OCI-LY7 (cell line): Measurements from ENCODE around the gene RBKS.

ENCODE experiments used
- EZH2phosphoT487 ChIP-seq: fragments of 200-600 bp; sonication (generic); IDR thresholded peaks from 2 replicates; pipeline ENCODE4 v1.6.1; 2018; ENCODE audit warnings: low read depth, borderline replicate concordance, mild to moderate bottlenecking, mixed run types, antibody characterized with exemption, low read length, moderate library complexity, mixed read lengths
- TF ChIP-seq, protein P1 (sequence below): fragments of 200-600 bp; sonication (generic); conservative IDR thresholded peaks from 2 replicates; pipeline ENCODE4 v1.5.1; 2014; ENCODE audit warnings: mild to moderate bottlenecking, antibody characterized with exemption, low read length, moderate library complexity, mixed read lengths

DNA sequence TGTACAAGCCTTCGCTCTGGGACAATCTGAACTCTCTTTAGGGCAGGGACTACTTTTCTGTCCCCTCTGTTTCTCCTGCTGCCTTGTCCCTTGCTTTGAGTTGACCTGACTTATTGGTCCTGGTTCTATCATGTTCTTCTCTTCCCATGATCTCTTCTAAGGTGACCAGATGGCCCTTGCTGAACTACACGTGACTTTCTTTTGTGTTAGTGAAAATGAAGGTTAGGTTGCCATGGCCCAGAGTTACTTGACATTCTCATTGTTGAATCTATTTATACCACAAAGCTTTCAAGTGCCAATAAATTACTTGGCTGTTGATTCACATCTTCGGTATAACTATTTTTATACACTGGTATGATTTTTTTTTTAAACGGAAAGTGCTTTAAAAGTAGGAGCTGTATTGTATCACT lies 94.3 kb downstream of the RBKS start:
- TF ChIP-seq, protein P1, sequence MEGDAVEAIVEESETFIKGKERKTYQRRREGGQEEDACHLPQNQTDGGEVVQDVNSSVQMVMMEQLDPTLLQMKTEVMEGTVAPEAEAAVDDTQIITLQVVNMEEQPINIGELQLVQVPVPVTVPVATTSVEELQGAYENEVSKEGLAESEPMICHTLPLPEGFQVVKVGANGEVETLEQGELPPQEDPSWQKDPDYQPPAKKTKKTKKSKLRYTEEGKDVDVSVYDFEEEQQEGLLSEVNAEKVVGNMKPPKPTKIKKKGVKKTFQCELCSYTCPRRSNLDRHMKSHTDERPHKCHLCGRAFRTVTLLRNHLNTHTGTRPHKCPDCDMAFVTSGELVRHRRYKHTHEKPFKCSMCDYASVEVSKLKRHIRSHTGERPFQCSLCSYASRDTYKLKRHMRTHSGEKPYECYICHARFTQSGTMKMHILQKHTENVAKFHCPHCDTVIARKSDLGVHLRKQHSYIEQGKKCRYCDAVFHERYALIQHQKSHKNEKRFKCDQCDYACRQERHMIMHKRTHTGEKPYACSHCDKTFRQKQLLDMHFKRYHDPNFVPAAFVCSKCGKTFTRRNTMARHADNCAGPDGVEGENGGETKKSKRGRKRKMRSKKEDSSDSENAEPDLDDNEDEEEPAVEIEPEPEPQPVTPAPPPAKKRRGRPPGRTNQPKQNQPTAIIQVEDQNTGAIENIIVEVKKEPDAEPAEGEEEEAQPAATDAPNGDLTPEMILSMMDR: no peak
- TF ChIP-seq EZH2phosphoT487: no peak
